ENCODE results near the gene ZNF385C. TPM values are rescaled to one million over a fixed set of nuclear protein-coding genes. Genes with fewer than 3 reads are reported as not detected.

The ZNF385C gene
- total RNA-seq, 1 experiment from 2014 or later = 0.26 TPM

- BruUV-seq (replicated peaks) = no TSS peak
- no peak for DNase-seq (ENCODE audit: unreplicated experiment)
- H3K9me3 Mint-ChIP-seq (ENCODE audit: unreplicated experiment) = no peaks in the 10 kb centered on the region
- no peaks in the 10 kb centered on the region for H3K27me3 Mint-ChIP-seq (ENCODE audit: insufficient read depth, unreplicated experiment)
- ChIA-PET POLR2A (interaction anchor here (0.9 to 1.1 kb wide), 3 partner anchors 16 to 312 kb away, joined by 3 read pairs; no protein-coding TSS in a partner anchor), CTCF (interaction anchor here (0.7 to 2.1 kb wide), 3 partner anchors 14 to 24 kb away, joined by 3 to 7 read pairs (median 3); partner anchors contain the start of gene NKIRAS2)
- intact Hi-C loops (cut with micrococcal nuclease) = no loop called here
- no peak overlapping the region for H3K27ac Mint-ChIP-seq (ENCODE audit: low read depth, unreplicated experiment)
- TF ChIP-seq CTCF (IDR thresholded peaks at IDR 0.05; ENCODE audit: unreplicated experiment) = no peak
- H3K4me1 Mint-ChIP-seq (ENCODE audit: insufficient read depth, unreplicated experiment) = peaks cover 13% of the 10 kb centered on the region
- H3K36me3 Mint-ChIP-seq (ENCODE audit: insufficient read depth, unreplicated experiment) = peaks cover 80% of the 10 kb centered on the region
- H3K4me3 Mint-ChIP-seq (ENCODE audit: unreplicated experiment) = no peak overlapping the region
Measured at GRCh38 chr17:42001729-42002128, 96.5 kb downstream of the ZNF385C start.

GRCh38 chr17:42000413-42001133 is 97.7 kb downstream of the ZNF385C start:
- ChIA-PET POLR2A (interaction anchor here (1.0 kb wide), 1 partner anchor 8 kb away, joined by 4 read pairs; no protein-coding TSS in a partner anchor), CTCF (interaction anchor here (0.7 kb wide), 1 partner anchor 37 kb away, joined by 3 read pairs; no protein-coding TSS in a partner anchor)
- intact Hi-C loops (cut with micrococcal nuclease) = no loop called here
- Mint-ChIP-seq H3K4me1 (ENCODE audit: insufficient read depth, unreplicated experiment) (peaks cover 13% of the 10 kb centered on the region), H3K9me3 (ENCODE audit: unreplicated experiment) (no peaks in the 10 kb centered on the region), H3K27ac (ENCODE audit: low read depth, unreplicated experiment) (no peak overlapping the region), H3K27me3 (ENCODE audit: insufficient read depth, unreplicated experiment) (no peaks in the 10 kb centered on the region), H3K36me3 (ENCODE audit: insufficient read depth, unreplicated experiment) (peaks cover 83% of the 10 kb centered on the region), H3K4me3 (ENCODE audit: unreplicated experiment) (no peak overlapping the region)
- no peak for TF ChIP-seq CTCF (IDR thresholded peaks at IDR 0.05; ENCODE audit: unreplicated experiment)
- DNase-seq (ENCODE audit: unreplicated experiment) = no peak
- BruUV-seq (replicated peaks) = no TSS peak

- no peak for TF ChIP-seq CTCF (IDR thresholded peaks at IDR 0.05; ENCODE audit: unreplicated experiment)
- BruUV-seq (replicated peaks) = no TSS peak
- DNase-seq (ENCODE audit: unreplicated experiment) = no peak
- H3K27ac Mint-ChIP-seq (ENCODE audit: low read depth, unreplicated experiment) = no peak overlapping the region
- H3K27me3 Mint-ChIP-seq (ENCODE audit: insufficient read depth, unreplicated experiment) = no peaks in the 10 kb centered on the region
- POLR2A ChIA-PET = interaction anchor here (0.6 to 1.6 kb wide), 4 partner anchors 9 to 1182 kb away, joined by 3 to 4 read pairs (median 3); partner anchors contain the start of gene ODAD4
- CTCF ChIA-PET = interaction anchor here (1.2 kb wide), 1 partner anchor 27 kb away, joined by 4 read pairs; no protein-coding TSS in a partner anchor
- peaks cover 89% of the 10 kb centered on the region for H3K36me3 Mint-ChIP-seq (ENCODE audit: insufficient read depth, unreplicated experiment)
- H3K4me1 Mint-ChIP-seq (ENCODE audit: insufficient read depth, unreplicated experiment) = peaks cover 12% of the 10 kb centered on the region
- H3K4me3 Mint-ChIP-seq (ENCODE audit: unreplicated experiment) = no peak overlapping the region
- intact Hi-C loops (cut with micrococcal nuclease) = no loop called here
- H3K9me3 Mint-ChIP-seq (ENCODE audit: unreplicated experiment) = no peaks in the 10 kb centered on the region
Measured at GRCh38 chr17:41998497-41998896, 99.8 kb downstream of the ZNF385C start.

GRCh38 chr17:41996855-41997164 is 101.5 kb downstream of the ZNF385C start:
- no peak for TF ChIP-seq CTCF (IDR thresholded peaks at IDR 0.05; ENCODE audit: unreplicated experiment)
- Mint-ChIP-seq H3K36me3 (ENCODE audit: insufficient read depth, unreplicated experiment) (peaks cover 99% of the 10 kb centered on the region), H3K4me3 (ENCODE audit: unreplicated experiment) (no peak overlapping the region), H3K27ac (ENCODE audit: low read depth, unreplicated experiment) (no peak overlapping the region), H3K4me1 (ENCODE audit: insufficient read depth, unreplicated experiment) (no peaks in the 10 kb centered on the region), H3K27me3 (ENCODE audit: insufficient read depth, unreplicated experiment) (no peaks in the 10 kb centered on the region), H3K9me3 (ENCODE audit: unreplicated experiment) (no peaks in the 10 kb centered on the region)
- ChIA-PET CTCF (no interaction called here), POLR2A (interaction anchor here (1.0 to 2.3 kb wide), 5 partner anchors 9 to 66 kb away, joined by 3 to 7 read pairs (median 5); partner anchors contain the start of gene ODAD4)
- no peak for DNase-seq (ENCODE audit: unreplicated experiment)
- intact Hi-C loops (cut with micrococcal nuclease) = no loop called here
- no TSS peak for BruUV-seq (replicated peaks)

Measured in MCF 10A (cell line).